Activated CD8-positive, alpha-beta memory T cell treated with anti-CD3 and anti-CD28 coated beads, Interleukin-2, amount 50 U/mL, for 4 hours (primary cell): ENCODE measurements around the gene ANKDD1B.

Source experiments
- DNase-seq: peaks from one replicate; pipeline ENCODE4 v3.0.0-alpha.2; 2020

Gene ANKDD1B

DNA sequence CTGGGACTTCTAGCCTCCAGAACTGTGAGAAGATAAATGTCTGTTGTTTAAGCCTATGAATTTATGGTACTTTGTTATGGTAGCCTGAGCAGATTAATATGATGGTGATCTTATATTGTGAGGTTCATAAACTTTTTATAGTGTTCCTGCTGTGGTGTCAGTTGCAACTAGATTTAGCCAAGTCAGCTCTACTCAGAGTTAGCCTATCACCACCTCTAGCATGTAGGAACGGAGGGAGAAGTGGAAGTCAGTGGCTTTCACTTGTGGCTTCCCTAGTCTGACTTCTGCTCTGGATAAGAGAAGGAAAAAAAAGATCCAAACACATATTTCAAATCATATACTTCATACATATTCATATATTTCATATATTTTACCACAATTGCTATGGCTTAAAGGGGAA is 99.4 kb downstream of the ANKDD1B start:
- no peak for DNase-seq

DNA sequence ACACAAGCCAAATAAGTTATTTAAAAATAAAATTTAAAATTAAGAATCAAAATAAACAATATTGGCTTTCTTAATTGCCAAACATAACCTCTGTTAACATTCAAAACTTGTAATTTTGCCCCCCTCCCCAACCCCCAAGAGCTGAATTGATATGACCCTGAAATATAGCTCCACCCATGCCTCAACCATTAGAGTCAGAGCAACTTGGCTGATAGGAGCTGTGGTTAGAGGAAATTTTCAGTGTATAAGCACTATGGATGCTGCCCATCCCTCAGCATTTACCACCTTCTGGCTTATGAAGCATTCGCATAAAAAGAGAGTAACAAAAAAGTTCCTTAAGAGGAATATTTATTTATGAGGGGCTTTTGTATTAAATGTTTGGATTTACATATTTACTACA is 99.9 kb downstream of the ANKDD1B start:
- no peak for DNase-seq

DNA sequence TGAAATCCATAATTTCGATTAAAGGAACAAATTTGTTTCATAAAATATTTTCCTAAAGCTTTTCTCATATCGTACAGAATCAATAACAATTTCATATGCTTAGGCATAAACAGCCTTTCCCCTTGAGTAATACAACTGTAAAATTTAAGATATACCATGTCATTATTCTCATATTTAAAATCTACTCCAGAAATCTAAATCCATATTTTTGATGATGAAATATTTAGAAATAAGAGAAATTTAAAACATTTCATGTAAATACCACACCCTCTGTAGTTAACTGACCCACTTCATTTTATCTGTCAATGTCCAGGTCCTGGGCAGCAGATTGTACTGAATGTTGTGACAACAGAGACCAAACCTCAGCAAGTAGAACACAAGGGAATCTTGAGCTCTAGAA is 100.8 kb downstream of the ANKDD1B start:
- no peak for DNase-seq

DNA sequence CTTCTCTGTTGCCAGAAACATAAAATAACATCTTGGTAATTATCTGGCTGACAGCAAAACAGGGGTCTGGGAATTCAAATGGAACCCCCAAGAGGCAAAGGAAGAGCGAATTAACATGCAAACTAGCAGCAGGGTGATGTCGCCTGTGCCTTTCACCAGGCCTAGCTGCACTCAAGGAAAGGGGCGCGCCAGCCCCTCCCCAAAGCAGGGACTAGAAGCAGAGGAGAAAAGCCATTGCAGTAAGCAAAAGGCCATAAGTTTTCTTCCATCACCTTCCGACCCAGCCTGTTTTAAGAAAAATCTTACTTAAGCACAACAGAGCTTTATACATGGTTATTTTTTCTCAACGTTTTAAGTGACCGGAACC is 105.4 kb downstream of the ANKDD1B start:
- no peak for DNase-seq

DNA sequence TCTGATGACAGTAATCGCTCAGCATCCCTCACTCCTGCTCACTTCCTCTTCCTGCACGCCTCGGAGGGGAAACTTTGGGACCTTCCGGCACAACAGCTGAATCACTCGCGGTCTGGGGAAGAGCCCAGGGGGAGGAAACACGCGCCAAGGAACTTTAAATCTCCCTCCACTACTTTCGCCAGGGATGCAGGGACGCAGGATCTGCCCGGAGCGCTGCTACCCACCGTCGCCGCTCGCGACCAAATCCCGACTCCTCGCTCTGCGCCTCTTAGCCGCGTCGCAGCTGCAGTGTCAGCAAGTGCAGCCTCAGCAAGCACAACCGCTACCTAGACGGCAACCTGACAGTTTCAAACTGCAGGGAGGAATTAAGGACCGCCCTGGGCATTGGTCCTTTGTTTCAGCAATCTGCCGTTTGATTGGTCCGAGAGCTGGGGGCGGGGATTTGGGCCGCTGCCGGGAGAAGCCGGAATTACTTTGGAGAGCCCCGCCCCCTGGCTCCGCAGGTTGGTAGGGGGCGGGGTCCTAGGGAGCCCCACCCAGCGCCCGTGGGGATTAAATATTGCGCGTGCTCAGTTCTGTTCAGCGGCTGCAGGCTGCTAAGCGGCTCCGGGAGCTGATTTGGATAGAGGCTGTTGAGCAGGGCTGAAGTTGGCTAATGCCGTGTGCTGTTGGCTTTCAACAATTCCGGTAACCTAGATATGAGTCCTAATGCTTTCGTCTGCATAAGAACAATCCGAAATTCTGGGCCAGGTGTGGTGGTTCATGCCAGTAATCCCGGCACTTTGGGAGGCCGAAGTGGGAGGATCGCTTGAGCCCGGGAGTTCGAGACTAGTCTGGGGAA is 106.0 kb downstream of the ANKDD1B start, which contains the start of gene POC5:
TSS of gene POC5 (minus strand) at position 356 of the 841 bp plus-strand sequence. CDS start 4,500 bp downstream, outside the sequence.
- DNase-seq: peak; percentile 98

DNA sequence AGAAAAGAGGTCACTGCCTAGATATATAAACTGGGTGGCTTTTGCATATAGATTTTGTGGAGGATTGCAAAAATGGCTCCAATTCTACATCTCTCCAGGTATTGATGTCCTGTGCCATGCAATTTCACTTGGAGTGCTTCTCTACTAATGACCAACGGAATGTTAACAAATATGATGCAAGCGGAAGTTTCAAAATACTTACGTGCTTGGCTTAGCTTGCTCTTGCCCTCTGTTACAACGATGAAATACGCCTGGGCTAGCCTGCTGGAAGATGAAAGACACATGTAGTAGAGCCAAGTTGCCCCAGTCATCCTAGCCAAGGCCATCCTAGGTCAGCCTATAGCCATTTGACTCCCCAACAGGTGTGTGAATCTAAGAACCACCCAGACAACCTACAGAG is 109.6 kb downstream of the ANKDD1B start:
- DNase-seq: no peak
